Measurements from ENCODE around the gene ZGPAT. TPM values are rescaled to one million over a fixed set of nuclear protein-coding genes. Genes with fewer than 3 reads are reported as not detected.
A peak's percentile ranks its signal among the peaks of the same experiment; 100 is the strongest.

ZGPAT gene
- total and polyA plus RNA-seq, 2 of the 13 experiments (the other 11 are each of a cell fraction or from before 2014, with no cell fraction given), result 23.0 to 41.9 TPM

DNA sequence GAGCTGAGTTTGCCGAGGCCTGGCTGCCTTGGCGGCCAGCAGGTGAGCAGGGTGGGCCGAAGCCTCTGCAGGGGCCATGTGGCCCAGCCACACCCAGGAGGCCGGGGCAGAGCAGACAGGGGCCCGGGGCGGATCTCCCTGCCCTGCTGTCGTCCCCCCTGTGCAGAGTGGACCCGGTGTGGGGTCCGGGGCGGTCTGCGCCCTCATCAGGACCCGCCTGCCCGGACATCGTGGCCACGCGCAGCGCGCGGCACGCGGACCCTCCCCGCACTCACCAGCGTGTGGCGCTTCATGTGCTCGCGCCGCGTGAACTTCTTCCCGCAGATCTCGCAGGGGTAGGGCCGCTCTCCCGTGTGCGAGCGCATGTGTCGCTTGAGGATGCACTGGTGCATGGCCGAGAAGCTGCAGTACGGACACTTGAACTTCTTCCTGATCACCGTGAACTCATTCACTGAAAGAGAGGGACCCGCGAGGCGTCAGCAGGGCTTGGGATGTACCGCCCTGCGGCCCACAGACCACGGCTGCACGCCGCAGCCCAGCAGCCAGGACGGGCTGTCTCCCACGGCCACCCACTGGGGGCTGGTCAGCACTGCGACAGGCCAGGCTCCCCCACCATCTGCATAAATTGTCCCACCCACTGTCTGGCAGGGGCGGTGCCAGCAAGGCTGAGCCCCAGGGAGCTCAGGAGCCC lies 44.7 kb downstream of the ZGPAT start (continued):
- no peak for TF ChIP-seq NONO (IDR thresholded peaks at IDR 0.05)
- TF ChIP-seq NONO (CRISPR knock-in tag; conservative IDR thresholded peaks at IDR 0.05), result no peak
- TF ChIP-seq CHCHD3 (CRISPR knock-in tag; IDR thresholded peaks at IDR 0.05), result 0 out of 2 replicates have a peak, but pooled peaks have one; percentile 53
- TF ChIP-seq NR2F6 (IDR thresholded peaks at IDR 0.05), result no peak
- no peak for TF ChIP-seq NR2F6 (CRISPR knock-in tag; IDR thresholded peaks at IDR 0.05)
- no peak for TF ChIP-seq ZNF569 (CRISPR knock-in tag; IDR thresholded peaks at IDR 0.05; ENCODE audit: borderline replicate concordance)
- TF ChIP-seq ZNF768 (CRISPR knock-in tag; IDR thresholded peaks at IDR 0.05), result peak; percentile 37; the same call in 1 of the 2 replicates
- TF ChIP-seq, protein P1, sequence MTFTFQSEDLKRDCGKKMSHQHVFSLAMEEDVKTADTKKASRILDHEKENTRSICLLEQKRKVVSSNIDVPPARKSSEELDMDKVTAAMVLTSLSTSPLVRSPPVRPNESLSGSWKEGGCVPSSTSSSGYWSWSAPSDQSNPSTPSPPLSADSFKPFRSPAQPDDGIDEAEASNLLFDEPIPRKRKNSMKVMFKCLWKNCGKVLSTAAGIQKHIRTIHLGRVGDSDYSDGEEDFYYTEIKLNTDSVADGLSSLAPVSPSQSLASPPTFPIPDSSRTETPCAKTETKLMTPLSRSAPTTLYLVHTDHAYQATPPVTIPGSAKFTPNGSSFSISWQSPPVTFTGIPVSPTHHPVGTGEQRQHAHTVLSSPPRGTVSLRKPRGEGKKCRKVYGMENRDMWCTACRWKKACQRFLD (CRISPR knock-in tag; IDR thresholded peaks at IDR 0.05; ENCODE audit: borderline replicate concordance), result no peak
- TF ChIP-seq, protein P2, sequence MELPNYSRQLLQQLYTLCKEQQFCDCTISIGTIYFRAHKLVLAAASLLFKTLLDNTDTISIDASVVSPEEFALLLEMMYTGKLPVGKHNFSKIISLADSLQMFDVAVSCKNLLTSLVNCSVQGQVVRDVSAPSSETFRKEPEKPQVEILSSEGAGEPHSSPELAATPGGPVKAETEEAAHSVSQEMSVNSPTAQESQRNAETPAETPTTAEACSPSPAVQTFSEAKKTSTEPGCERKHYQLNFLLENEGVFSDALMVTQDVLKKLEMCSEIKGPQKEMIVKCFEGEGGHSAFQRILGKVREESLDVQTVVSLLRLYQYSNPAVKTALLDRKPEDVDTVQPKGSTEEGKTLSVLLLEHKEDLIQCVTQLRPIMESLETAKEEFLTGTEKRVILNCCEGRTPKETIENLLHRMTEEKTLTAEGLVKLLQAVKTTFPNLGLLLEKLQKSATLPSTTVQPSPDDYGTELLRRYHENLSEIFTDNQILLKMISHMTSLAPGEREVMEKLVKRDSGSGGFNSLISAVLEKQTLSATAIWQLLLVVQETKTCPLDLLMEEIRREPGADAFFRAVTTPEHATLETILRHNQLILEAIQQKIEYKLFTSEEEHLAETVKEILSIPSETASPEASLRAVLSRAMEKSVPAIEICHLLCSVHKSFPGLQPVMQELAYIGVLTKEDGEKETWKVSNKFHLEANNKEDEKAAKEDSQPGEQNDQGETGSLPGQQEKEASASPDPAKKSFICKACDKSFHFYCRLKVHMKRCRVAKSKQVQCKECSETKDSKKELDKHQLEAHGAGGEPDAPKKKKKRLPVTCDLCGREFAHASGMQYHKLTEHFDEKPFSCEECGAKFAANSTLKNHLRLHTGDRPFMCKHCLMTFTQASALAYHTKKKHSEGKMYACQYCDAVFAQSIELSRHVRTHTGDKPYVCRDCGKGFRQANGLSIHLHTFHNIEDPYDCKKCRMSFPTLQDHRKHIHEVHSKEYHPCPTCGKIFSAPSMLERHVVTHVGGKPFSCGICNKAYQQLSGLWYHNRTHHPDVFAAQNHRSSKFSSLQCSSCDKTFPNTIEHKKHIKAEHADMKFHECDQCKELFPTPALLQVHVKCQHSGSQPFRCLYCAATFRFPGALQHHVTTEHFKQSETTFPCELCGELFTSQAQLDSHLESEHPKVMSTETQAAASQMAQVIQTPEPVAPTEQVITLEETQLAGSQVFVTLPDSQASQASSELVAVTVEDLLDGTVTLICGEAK (IDR thresholded peaks at IDR 0.05), result no peak
- TF ChIP-seq, protein P2 (CRISPR knock-in tag; IDR thresholded peaks at IDR 0.05), result 0 out of 2 replicates have a peak, but pooled peaks have one; percentile 9
- TF ChIP-seq ETV5 (CRISPR knock-in tag; IDR thresholded peaks at IDR 0.05; ENCODE audit: borderline replicate concordance), result no peak
- no peak for TF ChIP-seq HNRNPUL1 (IDR thresholded peaks at IDR 0.05; ENCODE audit: low read depth, low read length)
- TF ChIP-seq ZFY (CRISPR knock-in tag; IDR thresholded peaks at IDR 0.05), result 0 out of 2 replicates have a peak, but pooled peaks have one; percentile 22
- TF ChIP-seq SRSF4 (IDR thresholded peaks at IDR 0.05; ENCODE audit: low read depth, low read length, poor library complexity, severe bottlenecking), result no peak
- TF ChIP-seq, protein P3, sequence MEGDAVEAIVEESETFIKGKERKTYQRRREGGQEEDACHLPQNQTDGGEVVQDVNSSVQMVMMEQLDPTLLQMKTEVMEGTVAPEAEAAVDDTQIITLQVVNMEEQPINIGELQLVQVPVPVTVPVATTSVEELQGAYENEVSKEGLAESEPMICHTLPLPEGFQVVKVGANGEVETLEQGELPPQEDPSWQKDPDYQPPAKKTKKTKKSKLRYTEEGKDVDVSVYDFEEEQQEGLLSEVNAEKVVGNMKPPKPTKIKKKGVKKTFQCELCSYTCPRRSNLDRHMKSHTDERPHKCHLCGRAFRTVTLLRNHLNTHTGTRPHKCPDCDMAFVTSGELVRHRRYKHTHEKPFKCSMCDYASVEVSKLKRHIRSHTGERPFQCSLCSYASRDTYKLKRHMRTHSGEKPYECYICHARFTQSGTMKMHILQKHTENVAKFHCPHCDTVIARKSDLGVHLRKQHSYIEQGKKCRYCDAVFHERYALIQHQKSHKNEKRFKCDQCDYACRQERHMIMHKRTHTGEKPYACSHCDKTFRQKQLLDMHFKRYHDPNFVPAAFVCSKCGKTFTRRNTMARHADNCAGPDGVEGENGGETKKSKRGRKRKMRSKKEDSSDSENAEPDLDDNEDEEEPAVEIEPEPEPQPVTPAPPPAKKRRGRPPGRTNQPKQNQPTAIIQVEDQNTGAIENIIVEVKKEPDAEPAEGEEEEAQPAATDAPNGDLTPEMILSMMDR (CRISPR knock-in tag; IDR thresholded peaks at IDR 0.05), result 0 out of 2 replicates have a peak, but pooled peaks have one; percentile 18
- no peak for TF ChIP-seq POLR2AphosphoS5 (IDR thresholded peaks at IDR 0.05; ENCODE audit: low read depth, low read length)
- peak; percentile 58 for TF ChIP-seq MYC (CRISPR knock-in tag; IDR thresholded peaks at IDR 0.05; ENCODE audit: borderline replicate concordance)
